ENCODE data around the gene STK17A. TPM values are rescaled to one million over a fixed set of nuclear protein-coding genes. Genes with fewer than 3 reads are reported as not detected.

The STK17A gene
- total RNA-seq, 1 experiment from 2014 or later, result 21.3 TPM

GRCh38 chr7:43655584-43655983, 72.7 kb downstream of the STK17A start:
- ATAC-seq (no peak), DNase-seq (ENCODE audit: low read depth, low spot score) (no peak)
- no peaks in the 10 kb centered on the region for H3K27me3 ChIP-seq (ENCODE audit: control insufficient read depth, insufficient read depth, low read length)
- POLR2A ChIA-PET, result no interaction called here
- no peak overlapping the region for H3K4me3 ChIP-seq (ENCODE audit: low read depth in 2 of 2, low read length in 2 of 2)
- peaks cover 22% of the 10 kb centered on the region for H3K4me1 ChIP-seq (ENCODE audit: control insufficient read depth, insufficient read depth, low read length)
- H3K27ac ChIP-seq (ENCODE audit: low read length), result no peak overlapping the region
- H3K36me3 ChIP-seq (ENCODE audit: control insufficient read depth, insufficient read depth, low read length), result no peaks in the 10 kb centered on the region
- TF ChIP-seq REST (IDR thresholded peaks at IDR 0.05; ENCODE audit: insufficient read depth in 1 of 2, low read depth in 2 of 2, low read length in 1 of 2) (no peak), CTCF (IDR thresholded peaks at IDR 0.05) (no peak), TCF7L2 (IDR thresholded peaks at IDR 0.05; ENCODE audit: low read depth, low read length) (no peak), SIN3A (IDR thresholded peaks at IDR 0.05; ENCODE audit: borderline replicate concordance, insufficient read depth, low read depth, low read length) (no peak), POLR2AphosphoS5 (IDR thresholded peaks at IDR 0.05; ENCODE audit: low read depth, low read length) (no peak)
- CTCF ChIA-PET, result no interaction called here
- intact Hi-C loops (cut with micrococcal nuclease; ENCODE audit: unreplicated experiment), result no loop called here
- in situ Hi-C loops (cut with HindIII; ENCODE audit: low pct_unique_long_range_greater_than_20kb, low sequenced_read_pairs), result no loop called here
- H3K9me3 ChIP-seq (ENCODE audit: control insufficient read depth, insufficient read depth, low read depth, low read length), result no peaks in the 10 kb centered on the region
- no TSS peak for BruUV-seq (replicated peaks)

- intact Hi-C loops (cut with micrococcal nuclease; ENCODE audit: unreplicated experiment), result no loop called here
- no TSS peak for BruUV-seq (replicated peaks)
- no peaks in the 10 kb centered on the region for H3K9me3 ChIP-seq (ENCODE audit: control insufficient read depth, insufficient read depth, low read depth, low read length)
- DNase-seq (ENCODE audit: low read depth, low spot score), result no peak
- ChIA-PET POLR2A (no interaction called here), CTCF (no interaction called here)
- no peak for TF ChIP-seq REST (IDR thresholded peaks at IDR 0.05; ENCODE audit: insufficient read depth in 1 of 2, low read depth in 2 of 2, low read length in 1 of 2)
- TF ChIP-seq TCF7L2 (IDR thresholded peaks at IDR 0.05; ENCODE audit: low read depth, low read length), result no peak
- no peak for TF ChIP-seq CTCF (IDR thresholded peaks at IDR 0.05)
- TF ChIP-seq SIN3A (IDR thresholded peaks at IDR 0.05; ENCODE audit: borderline replicate concordance, insufficient read depth, low read depth, low read length), result no peak
- TF ChIP-seq POLR2AphosphoS5 (IDR thresholded peaks at IDR 0.05; ENCODE audit: low read depth, low read length), result no peak
- in situ Hi-C loops (cut with HindIII; ENCODE audit: low pct_unique_long_range_greater_than_20kb, low sequenced_read_pairs), result no loop called here
- no peak overlapping the region for H3K27ac ChIP-seq (ENCODE audit: low read length)
- H3K27me3 ChIP-seq (ENCODE audit: control insufficient read depth, insufficient read depth, low read length), result no peaks in the 10 kb centered on the region
- H3K4me3 ChIP-seq (ENCODE audit: low read depth in 2 of 2, low read length in 2 of 2), result no peak overlapping the region
- H3K36me3 ChIP-seq (ENCODE audit: control insufficient read depth, insufficient read depth, low read length), result no peaks in the 10 kb centered on the region
- H3K4me1 ChIP-seq (ENCODE audit: control insufficient read depth, insufficient read depth, low read length), result peaks cover 13% of the 10 kb centered on the region
- ATAC-seq, result no peak
Measured at GRCh38 chr7:43656997-43657396, 74.1 kb downstream of the STK17A start.
